GM12878 (cell line): ENCODE results near the gene PLCG2. TPM values are rescaled to one million over a fixed set of nuclear protein-coding genes. Genes with fewer than 3 reads are reported as not detected.

ENCODE experiments used
- ATAC-seq: fragments of 200-7000 bp; cut with Tn5 transposase; 3 replicates; pipeline ENCODE4 v1.9.1; 2020; ENCODE audit warnings: mild to moderate bottlenecking, moderate library complexity
- BruUV-seq: library from RNA; stranded (reverse); fragments of 400-500 nt; replicated peaks from 2 replicates; lab custom pipeline; 2021; lab: Mats Ljungman, UMichigan
- CTCF ChIA-PET: fragments of 300-600 bp; sonication (Branson Sonifier 250); formaldehyde crosslinking; extraction: SDS; loops from one replicate; lab custom pipeline; 2021; ENCODE audit warnings: inconsistent platforms; lab: Yijun Ruan, JAX
- POLR2A ChIA-PET: fragments of 350-600 bp; formaldehyde crosslinking; extraction: SDS; loops from one replicate; lab custom pipeline; 2021; ENCODE audit warnings: inconsistent platforms; lab: Charles Lee
- RAD21 ChIA-PET: fragments of 300-600 bp; sonication (Branson Sonifier 250); formaldehyde crosslinking; loops from one replicate; lab custom pipeline; 2023; ENCODE audit warnings: antibody characterized with exemption; ENCODE audit not compliant: unreplicated experiment; lab: Charles Lee
- SMC1A ChIA-PET: fragments of 300-600 bp; sonication (Branson Sonifier 250); formaldehyde crosslinking; loops from one replicate; lab custom pipeline; 2023; ENCODE audit not compliant: unreplicated experiment, uncharacterized antibody; lab: Charles Lee
- DNase-seq: peaks from one replicate; pipeline ENCODE4 v3.0.0-alpha.2; 2011; ENCODE audit warnings: low read depth, low spot score
- FAIRE-seq: peaks from 3 replicates; lab custom pipeline; 2011; peaks lifted over from hg19 to GRCh38; lab: Jason Lieb, UNC
- H2AFZ ChIP-seq: 2 replicates; pipeline ENCODE4 v1.6.0; 2011; ENCODE audit warnings: low read depth, low read length, control low read depth; ENCODE audit not compliant: control insufficient read depth
- H3K27ac ChIP-seq: 2 replicates; pipeline ENCODE4 v1.5.1; 2011; ENCODE audit warnings: control low read depth; ENCODE audit not compliant: control insufficient read depth, insufficient read depth
- H3K27me3 ChIP-seq, 2 experiments: replicated peaks in 1 of 2; 2 replicates each; pipeline versions ENCODE4 v1.6.0 to v1.6.1; 2011; ENCODE audit warnings: low read length in 1 of 2; ENCODE audit not compliant: control insufficient read depth in 2 of 2, insufficient read depth in 2 of 2
- H3K36me3 ChIP-seq, 2 experiments: 2 replicates each; pipeline ENCODE4 v1.5.1; 2011; ENCODE audit warnings: low read length in 1 of 2; ENCODE audit not compliant: control insufficient read depth in 2 of 2, insufficient read depth in 2 of 2
- H3K4me1 ChIP-seq: 2 replicates; pipeline ENCODE4 v1.6.1; 2011; ENCODE audit warnings: mild to moderate bottlenecking, low read length, moderate library complexity, mixed read lengths; ENCODE audit not compliant: control insufficient read depth, insufficient read depth
- H3K4me2 ChIP-seq: 2 replicates; pipeline ENCODE4 v1.6.0; 2011; ENCODE audit warnings: control low read depth; ENCODE audit not compliant: control insufficient read depth, insufficient read depth
- H3K4me3 ChIP-seq: fragments of 200-600 bp; sonication (generic); 2 replicates; pipeline ENCODE4 v1.5.1; 2016
- H3K79me2 ChIP-seq: 2 replicates; pipeline ENCODE4 v1.6.0; 2011; ENCODE audit warnings: low read length; ENCODE audit not compliant: control insufficient read depth, insufficient read depth
- H3K9ac ChIP-seq: 2 replicates; pipeline ENCODE4 v1.8.0; 2011; ENCODE audit warnings: low read length, control low read depth, mixed read lengths; ENCODE audit not compliant: control insufficient read depth, insufficient read depth
- H3K9me3 ChIP-seq: replicated peaks from 3 replicates; pipeline ENCODE4 v1.5.1; 2011; ENCODE audit warnings: mild to moderate bottlenecking, low read length; ENCODE audit not compliant: control insufficient read depth, insufficient read depth
- H4K20me1 ChIP-seq: 2 replicates; pipeline ENCODE4 v1.6.0; 2011; ENCODE audit not compliant: control insufficient read depth, insufficient read depth
- EED ChIP-seq: sonication (generic); IDR thresholded peaks from 2 replicates; pipeline ENCODE4 v1.6.1; 2016; ENCODE audit warnings: antibody characterized with exemption, low read depth
- SIN3A ChIP-seq: IDR thresholded peaks from 2 replicates; pipeline ENCODE4 v1.6.1; 2012; ENCODE audit warnings: low read depth, low read length, improper control_type of control experiment
- ZNF217 ChIP-seq: fragments of 450-650 bp; IDR thresholded peaks from 2 replicates; pipeline ENCODE4 v1.6.1; 2017; ENCODE audit warnings: antibody characterized with exemption, mild to moderate bottlenecking
- WGBS: methylation state at CpG from one replicate; pipeline ENCODE4 v1.1.6; 2016; ENCODE audit warnings: low lambda C conversion rate; ENCODE audit not compliant: insufficient replicate concordance, insufficient coverage; ENCODE audit errors: missing lambda C conversion rate; 5-methylcytosine and 5-hydroxymethylcytosine counted together
- in situ Hi-C: fragments of 300-500 bp; cut with MboI; formaldehyde crosslinking; loops from 9 replicates; pipeline ENCODE4 v1.14.3; 2018; ENCODE audit warnings: mixed read lengths
- intact Hi-C: fragments of 100-400 bp; cut with micrococcal nuclease; formaldehyde crosslinking; loops from one replicate; pipeline ENCODE4 v1.14.2; 2022; ENCODE audit not compliant: unreplicated experiment
- polyA plus RNA-seq, 11 experiments: library from polyadenylated mRNA; depleted of rRNA in 4 of 11; unstranded in 6 of 11; stranded (reverse) in 5 of 11; fragments of >200 nt; fragmentation: Nextera tagmentation in 4 of 11; fragmentation: Illumina TruSeq in 1 of 11; extraction: Ambion mirVana in 4 of 11; extraction: Trizol in 1 of 11; gene quantifications; 1 replicate in 1 of 11; 2 replicates in 10 of 11; pipeline versions ENCODE4 v1.2.1 to v1.2.3, GENCODE V29; 2011 to 2016; ENCODE audit warnings: inconsistent platforms in 2 of 11, missing spikeins in 2 of 11, low read depth in 1 of 11
- total RNA-seq, 4 experiments: library from RNA; depleted of rRNA in 3 of 4; stranded (reverse); fragments of >200 nt in 3 of 4; fragmentation: Illumina TruSeq in 1 of 4; extraction: Trizol in 1 of 4; gene quantifications; 2 replicates each; pipeline versions ENCODE4 v1.2.1 to v1.2.3, GENCODE V29; 2013 to 2021
- TF ChIP-seq, protein P1 (sequence below): fragments of 450-650 bp; IDR thresholded peaks from 2 replicates; pipeline ENCODE4 v1.6.1; 2016; ENCODE audit warnings: mild to moderate bottlenecking

PLCG2 gene
- total and polyA plus RNA-seq, 10 of the 15 experiments (the other 5 are each of a cell fraction or from before 2014, with no cell fraction given) = 47.6 to 256 (median 149) TPM

- ChIA-PET RAD21 (interaction anchor here (0.6 to 2.9 kb wide), 20 partner anchors 8 to 110 kb away, joined by 3 to 37 read pairs (median 8); partner anchors contain the start of gene PLCG2), SMC1A (interaction anchor here (1.2 to 5.9 kb wide), 16 partner anchors 10 to 84 kb away, joined by 3 to 63 read pairs (median 9); no protein-coding TSS in a partner anchor), POLR2A (interaction anchor here (0.7 to 2.6 kb wide), 18 partner anchors 9 to 84 kb away, joined by 3 to 13 read pairs (median 5); no protein-coding TSS in a partner anchor), CTCF (interaction anchor here (0.6 to 3.8 kb wide), 9 partner anchors 26 to 84 kb away, joined by 3 to 24 read pairs (median 6); partner anchors contain the start of gene PLCG2)
- in situ Hi-C loops = no loop called here
- FAIRE-seq = no peak
- BruUV-seq = no TSS peak
- peaks cover 15 to 22% of the 10 kb centered on the region in 2 experiments for H3K36me3 ChIP-seq
- H3K4me3 ChIP-seq = 0 out of 2 replicates have a peak overlapping the region, but pooled peaks have one; percentile 71
- peaks cover 96% of the 10 kb centered on the region for H3K79me2 ChIP-seq
- H3K27me3 ChIP-seq = no peaks in the 10 kb centered on the region
- no peak for ATAC-seq
- H3K9me3 ChIP-seq = peaks cover 3% of the 10 kb centered on the region; the same call in 2 of the 3 replicates
- peak overlapping the region; percentile 90 for H3K9ac ChIP-seq
- no peak overlapping the region for H2AFZ ChIP-seq
- H4K20me1 ChIP-seq = no peaks in the 10 kb centered on the region
- intact Hi-C loops = loop anchor here (2.0 kb wide), 1 partner anchor 13 kb away; no protein-coding TSS in a partner anchor
- DNase-seq = no peak
- H3K4me2 ChIP-seq = peak overlapping the region; percentile 80; the same call in 1 of the 2 replicates
- peak overlapping the region; percentile 98 for H3K27ac ChIP-seq
- 0% methylated on average over 1 of the region's 1 CpG for WGBS
- TF ChIP-seq SIN3A = no peak
- TF ChIP-seq, protein P1, sequence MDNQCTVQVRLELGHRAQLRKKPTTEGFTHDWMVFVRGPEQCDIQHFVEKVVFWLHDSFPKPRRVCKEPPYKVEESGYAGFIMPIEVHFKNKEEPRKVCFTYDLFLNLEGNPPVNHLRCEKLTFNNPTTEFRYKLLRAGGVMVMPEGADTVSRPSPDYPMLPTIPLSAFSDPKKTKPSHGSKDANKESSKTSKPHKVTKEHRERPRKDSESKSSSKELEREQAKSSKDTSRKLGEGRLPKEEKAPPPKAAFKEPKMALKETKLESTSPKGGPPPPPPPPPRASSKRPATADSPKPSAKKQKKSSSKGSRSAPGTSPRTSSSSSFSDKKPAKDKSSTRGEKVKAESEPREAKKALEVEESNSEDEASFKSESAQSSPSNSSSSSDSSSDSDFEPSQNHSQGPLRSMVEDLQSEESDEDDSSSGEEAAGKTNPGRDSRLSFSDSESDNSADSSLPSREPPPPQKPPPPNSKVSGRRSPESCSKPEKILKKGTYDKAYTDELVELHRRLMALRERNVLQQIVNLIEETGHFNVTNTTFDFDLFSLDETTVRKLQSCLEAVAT = 0 out of 2 replicates have a peak, but pooled peaks have one; percentile 13
- peaks cover 81% of the 10 kb centered on the region for H3K4me1 ChIP-seq
Observed at GRCh38 chr16:81823734-81824133, 44.6 kb downstream of the PLCG2 start.

GRCh38 chr16:81826523-81826922 is 47.4 kb downstream of the PLCG2 start:
- H3K4me1 ChIP-seq = peaks cover 79% of the 10 kb centered on the region
- WGBS = 2% methylated on average over 5 of the region's 5 CpGs
- no peak overlapping the region for H3K4me3 ChIP-seq
- H4K20me1 ChIP-seq = no peaks in the 10 kb centered on the region
- intact Hi-C loops (no loop called here), in situ Hi-C loops (no loop called here)
- ChIA-PET CTCF (interaction anchor here (0.7 to 3.7 kb wide), 6 partner anchors 8 to 47 kb away, joined by 3 to 13 read pairs (median 3); no protein-coding TSS in a partner anchor), POLR2A (interaction anchor here (1.0 to 1.9 kb wide), 7 partner anchors 8 to 77 kb away, joined by 4 to 9 read pairs (median 4); no protein-coding TSS in a partner anchor), SMC1A (interaction anchor here (0.8 to 14.0 kb wide), 10 partner anchors 8 to 88 kb away, joined by 3 to 135 read pairs (median 4); partner anchors contain the start of gene PLCG2)
- H3K9ac ChIP-seq = no peak overlapping the region
- DNase-seq (no peak), FAIRE-seq (no peak)
- H3K27me3 ChIP-seq = no peaks in the 10 kb centered on the region
- no TSS peak for BruUV-seq
- peak overlapping the region; percentile 33 for H3K4me2 ChIP-seq
- peaks cover 18 to 22% of the 10 kb centered on the region in 2 experiments for H3K36me3 ChIP-seq
- H3K9me3 ChIP-seq = peaks cover 3% of the 10 kb centered on the region; the same call in 2 of the 3 replicates
- no peak overlapping the region for H2AFZ ChIP-seq
- TF ChIP-seq ZNF217 (peak; percentile 55; the same call in 1 of the 2 replicates), EED (no peak)
- TF ChIP-seq, all 136 proteins: peak for 1
- ATAC-seq = no peak
- peak overlapping the region; percentile 5 for H3K27ac ChIP-seq
- RAD21 ChIA-PET = interaction anchor here (0.9 to 2.4 kb wide), 7 partner anchors 9 to 86 kb away, joined by 3 to 12 read pairs (median 3); no protein-coding TSS in a partner anchor
- peaks cover 93% of the 10 kb centered on the region for H3K79me2 ChIP-seq
